Measurements from ENCODE around the gene C9orf85.

DNA sequence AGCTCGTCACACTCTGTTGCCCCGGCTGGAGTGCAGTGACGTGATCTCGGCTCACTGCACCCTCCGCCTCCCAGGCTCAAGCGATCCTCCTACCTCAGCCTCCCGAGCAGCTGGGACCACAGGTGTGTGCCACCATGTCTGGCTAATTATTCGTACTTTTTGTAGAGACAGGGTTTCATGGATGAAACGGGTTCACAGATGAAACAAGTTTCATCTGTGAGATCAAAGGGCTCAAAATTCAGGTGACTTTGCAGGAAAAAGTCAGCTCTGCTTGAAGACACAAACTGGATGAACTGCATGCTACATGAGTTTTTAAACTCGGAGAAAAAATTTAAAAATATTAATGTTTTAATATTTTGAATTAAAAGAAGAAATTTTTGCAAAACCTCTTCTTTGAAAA, 24.9 kb upstream of the C9orf85 start:
- no peak for TF ChIP-seq CTCF (IDR thresholded peaks at IDR 0.05)
- no peak for TF ChIP-seq POLR2A (IDR thresholded peaks at IDR 0.05)
